GM04503 (cell line): Measurements from ENCODE around the gene GNAQ.

Source experiments
- DNase-seq: peaks from one replicate; pipeline ENCODE4 v3.0.0-alpha.2; 2012; ENCODE audit warnings: low read depth

Gene GNAQ

DNA sequence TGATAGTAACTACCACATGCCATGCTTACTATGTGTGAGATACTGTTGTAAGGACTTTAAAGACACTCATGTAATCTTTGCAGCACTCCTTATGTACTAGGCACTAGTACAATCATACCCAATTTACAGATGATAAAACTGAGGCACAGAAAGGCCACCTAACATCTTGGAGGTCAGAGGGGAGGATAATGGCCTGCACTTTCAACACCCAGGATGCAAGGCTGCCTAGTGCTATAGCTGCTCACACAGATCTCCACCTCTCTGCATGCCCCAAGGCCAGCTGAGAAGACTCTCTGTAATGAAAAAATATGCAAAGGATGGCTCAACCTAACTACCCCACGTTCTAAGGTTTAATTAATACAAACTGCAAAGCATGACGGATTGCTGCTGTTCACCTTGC lies 57.2 kb downstream of the GNAQ start:
- DNase-seq: no peak

DNA sequence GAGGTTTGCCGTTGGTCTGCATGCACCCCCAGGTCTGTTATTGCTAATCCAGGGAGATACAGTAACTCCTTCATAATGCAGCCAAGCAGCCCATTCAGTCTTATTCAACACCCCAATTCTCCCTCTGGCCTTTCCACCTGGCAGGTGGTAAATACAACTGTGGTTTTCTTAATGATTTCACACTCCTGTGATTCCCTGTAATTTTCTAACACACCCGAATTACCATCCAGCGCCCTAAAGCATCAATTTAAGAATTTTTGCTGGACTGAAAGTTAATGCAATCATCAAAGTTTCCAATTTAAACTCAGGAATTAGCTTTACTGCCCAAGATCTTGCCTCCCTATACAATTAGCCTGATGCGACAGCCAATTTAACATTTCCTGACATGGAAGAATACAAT lies 62.5 kb downstream of the GNAQ start:
- no peak for DNase-seq

DNA sequence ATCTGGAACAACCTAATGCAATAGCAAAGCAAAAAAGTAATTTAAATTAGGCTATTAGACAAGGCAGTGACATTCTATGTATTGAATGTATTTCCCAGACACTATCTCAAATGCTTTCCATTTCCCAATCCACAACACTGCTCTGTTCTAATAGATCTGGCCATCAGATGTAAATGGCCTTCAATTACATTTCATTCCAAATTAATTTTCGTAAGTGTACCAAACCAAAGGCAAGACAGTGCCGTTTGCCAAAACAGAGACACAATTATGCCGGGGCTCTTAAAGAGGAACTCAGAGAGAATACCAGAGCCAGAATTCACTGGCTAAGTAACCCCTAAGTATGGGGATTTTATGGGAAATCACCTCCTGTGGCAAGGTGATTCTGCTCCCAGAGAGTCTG lies 63.1 kb downstream of the GNAQ start:
- DNase-seq: no peak

DNA sequence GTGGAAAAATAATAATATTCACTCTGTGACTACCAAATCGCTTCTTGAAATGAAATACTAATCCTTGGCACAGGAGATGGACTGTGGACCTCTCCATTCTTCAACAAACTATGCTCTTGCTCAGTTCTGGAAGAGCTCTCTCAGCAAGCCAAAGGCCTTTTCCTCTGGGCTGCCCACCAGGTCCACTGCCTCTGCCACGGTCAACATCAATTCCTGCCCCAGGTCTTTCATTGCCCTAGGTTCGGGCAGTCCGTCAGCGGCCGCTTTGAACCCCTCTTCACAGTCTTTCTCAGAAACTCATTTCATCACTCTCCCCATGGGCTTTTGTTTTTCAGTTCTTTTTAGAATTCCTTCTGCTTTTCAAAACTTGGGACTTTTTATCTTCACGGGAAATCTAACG lies 64.9 kb downstream of the GNAQ start:
- no peak for DNase-seq

DNA sequence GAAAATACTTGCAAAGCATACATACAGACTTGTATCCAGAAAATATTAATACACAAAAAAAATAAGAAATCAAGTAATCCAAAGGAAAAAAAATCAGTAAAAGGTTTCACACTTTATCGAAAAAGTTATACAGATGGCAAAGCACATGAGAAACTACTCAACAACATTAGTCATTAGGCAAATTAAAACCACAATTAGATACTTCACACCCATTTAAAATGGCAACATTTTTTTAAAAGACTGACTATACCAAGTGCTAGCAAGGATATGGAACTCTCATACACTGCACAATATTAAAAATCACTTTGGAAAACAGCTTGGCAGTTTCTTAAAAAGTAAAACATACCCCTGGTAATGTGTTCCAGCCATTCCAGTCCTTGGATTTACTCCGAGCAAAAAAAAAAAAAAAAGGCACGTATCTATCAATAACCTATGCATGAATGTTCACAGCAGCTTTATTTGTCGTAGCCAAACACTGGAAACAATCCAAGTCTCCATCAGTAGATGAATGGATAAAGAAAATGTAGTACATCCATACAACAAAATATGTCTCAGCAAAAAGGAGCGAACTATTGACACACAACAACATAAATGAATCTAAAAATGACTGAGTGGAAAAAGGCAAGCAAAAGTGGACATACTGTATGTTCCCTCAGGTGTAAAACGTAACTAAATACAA lies 66.0 kb downstream of the GNAQ start:
- no peak for DNase-seq

DNA sequence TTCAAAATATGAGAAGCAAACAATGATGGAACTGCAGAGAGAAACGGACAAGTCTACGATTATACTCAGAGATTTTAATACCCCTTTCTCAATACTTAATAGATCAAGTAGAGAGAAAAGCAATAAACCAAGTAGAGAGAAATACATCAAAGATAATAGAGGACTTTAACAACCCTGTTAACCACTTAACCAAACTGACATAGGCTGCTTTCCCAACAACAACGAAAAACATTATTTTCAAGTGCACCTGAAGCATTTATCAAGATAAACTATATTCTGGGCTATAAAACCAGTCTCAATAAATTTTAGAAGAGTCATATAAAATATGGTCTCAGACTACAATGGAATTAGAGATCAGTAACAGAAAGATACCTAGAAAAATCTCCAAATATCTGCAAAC lies 67.4 kb downstream of the GNAQ start:
- DNase-seq: no peak

DNA sequence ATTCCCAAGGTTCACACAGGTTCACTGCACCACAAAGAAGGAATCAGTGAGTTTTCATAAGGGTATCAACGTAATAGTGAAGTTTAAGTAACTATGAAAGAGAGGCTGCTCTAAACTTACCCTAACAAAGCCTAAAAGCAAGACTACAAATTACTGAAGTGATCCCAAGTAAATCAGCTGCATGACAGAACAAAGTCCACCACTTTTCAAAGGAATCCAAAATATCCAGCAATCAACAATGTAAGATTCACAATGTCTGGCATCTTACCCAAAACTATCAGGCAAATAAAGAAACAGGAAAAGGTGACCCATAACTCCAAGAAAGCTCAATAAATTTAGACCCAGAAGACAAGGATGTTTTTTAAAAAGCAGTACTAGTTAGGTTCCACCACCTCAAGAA lies 70.1 kb downstream of the GNAQ start:
- DNase-seq: no peak

DNA sequence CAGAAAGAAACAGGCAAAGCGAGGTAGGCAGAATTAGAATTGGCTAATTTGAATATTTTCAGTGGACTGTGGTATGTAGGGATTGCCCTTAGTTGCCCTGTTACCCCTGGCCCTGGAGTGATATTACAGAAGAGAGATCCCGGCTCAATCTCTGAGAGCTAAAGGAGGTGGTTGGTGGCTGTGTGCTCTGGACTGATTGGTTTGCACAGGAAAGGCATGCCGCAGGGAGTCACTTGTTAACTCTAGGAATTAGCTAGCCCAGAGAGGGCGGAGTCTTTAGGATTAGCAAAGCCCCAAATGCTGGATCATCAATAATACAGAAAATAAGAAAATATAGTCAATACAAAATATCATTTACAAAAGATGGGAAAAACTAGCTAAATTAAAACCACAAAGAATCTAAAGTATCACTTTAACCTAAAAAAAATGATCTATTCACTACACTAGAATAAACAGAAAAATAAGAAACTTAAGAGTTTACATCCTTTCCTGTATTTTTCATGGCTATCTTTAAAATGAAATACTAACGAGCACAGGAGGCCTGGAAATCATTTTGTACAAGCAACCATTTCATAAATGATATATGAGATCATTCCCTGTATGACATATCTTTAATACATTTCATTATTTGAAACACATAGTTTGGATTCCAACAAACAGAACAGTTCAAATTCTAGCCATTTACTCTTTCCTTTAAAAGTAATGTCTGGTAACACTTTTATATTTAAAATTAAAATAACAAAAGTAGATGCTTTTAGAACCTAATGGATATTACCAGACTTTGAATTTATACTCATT lies 71.1 kb downstream of the GNAQ start:
- DNase-seq: no peak

DNA sequence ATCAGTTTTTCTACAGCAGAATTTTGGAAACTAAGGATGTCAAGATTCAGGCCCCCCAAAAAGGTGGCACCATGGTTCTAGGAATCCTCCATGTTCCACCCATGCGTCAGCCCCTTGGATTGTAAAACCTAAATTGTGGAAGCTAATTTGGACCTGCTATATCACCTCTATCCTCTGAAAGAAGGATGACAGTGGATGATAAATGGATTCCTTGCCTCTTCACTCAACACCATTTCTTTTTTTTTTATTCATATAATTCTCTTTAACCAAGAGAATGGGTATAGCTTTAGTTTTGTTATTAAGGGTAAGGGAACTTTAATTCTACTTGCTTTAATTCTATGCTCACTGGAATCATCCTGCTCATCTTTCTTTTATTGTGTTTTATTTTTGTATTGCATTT lies 71.8 kb downstream of the GNAQ start:
- DNase-seq: no peak

DNA sequence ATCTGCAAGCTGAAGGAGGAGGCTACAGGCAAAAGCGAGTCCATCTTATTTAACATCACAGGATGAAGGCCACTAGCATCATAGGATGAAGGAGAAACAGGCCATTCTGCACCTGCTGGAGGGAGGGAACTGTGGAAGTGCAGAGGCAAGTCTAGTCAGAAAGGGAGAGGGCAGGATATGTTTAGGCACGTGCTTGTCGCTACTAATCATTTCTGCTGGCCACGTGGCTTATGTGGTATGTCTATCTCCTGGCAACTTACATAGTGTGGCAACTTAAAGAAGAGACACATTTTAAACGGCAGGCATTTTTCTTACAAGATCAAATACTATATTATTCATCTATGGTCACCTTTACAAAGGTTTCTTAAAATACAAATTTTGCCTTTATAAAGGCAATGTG lies 74.0 kb downstream of the GNAQ start:
- no peak for DNase-seq

DNA sequence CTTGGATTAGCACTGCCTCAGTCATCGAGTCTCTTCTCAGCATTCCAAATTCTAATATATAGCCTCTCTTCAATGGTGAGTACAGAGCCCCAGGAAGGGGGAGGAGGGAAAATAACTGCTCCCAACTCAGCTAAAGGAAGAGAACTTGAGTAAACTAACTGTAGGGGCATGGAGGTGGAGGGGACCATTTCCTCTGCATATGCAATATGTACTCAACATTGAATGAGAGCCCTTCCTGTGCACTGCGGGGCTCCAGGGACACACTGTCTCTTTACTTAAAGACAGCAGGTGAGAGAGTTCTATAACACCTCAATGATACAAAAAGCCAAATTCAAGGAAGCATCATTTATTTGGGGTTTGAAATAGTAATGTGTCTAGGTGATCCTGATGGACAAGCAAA lies 75.1 kb downstream of the GNAQ start:
- no peak for DNase-seq

DNA sequence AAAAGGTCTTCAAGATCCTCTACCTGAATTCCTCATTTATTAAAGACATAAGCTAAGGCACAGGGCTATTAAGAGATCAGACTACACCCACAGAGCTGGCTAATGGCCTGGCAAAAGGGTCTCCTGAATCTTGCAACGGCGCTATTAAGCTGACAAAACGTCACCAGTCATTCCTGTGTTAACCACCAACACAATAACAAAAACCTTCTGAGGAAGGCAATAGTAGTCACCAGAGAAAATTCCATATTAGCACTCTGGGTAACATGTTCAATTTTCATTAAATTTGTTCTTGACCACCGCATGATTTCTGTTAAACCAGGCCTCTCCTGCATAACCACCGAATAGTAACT lies 77.0 kb downstream of the GNAQ start:
- DNase-seq: no peak

DNA sequence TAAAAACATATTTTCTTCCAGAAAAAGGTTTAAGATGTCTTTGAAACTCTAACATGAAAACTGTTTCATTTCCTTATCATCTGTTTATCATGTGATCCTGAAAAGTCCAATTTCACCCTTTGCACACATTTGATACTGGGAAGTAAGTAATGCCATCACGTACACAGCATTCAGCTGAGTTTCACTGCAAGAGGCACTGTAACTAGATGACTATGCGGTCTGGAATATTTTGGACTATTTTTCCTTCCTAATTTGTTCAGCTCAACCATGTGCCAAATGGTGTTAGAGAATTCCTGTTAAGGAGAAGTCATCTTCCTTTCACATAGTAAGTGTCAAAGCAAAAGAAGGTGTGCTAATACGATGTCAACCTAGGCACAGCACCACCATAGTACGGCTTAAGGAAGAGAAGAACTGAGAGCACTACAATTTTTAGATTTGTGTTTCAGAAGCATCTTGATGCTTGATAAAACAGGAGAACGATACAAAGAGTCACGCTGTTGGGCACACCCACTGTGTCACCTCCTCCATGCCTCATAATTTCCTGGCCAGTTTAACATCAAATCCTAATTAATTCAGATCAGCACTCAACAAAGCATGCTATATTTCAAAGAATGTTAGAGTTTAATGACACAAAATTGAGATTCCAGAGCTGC lies 77.5 kb downstream of the GNAQ start:
- no peak for DNase-seq

DNA sequence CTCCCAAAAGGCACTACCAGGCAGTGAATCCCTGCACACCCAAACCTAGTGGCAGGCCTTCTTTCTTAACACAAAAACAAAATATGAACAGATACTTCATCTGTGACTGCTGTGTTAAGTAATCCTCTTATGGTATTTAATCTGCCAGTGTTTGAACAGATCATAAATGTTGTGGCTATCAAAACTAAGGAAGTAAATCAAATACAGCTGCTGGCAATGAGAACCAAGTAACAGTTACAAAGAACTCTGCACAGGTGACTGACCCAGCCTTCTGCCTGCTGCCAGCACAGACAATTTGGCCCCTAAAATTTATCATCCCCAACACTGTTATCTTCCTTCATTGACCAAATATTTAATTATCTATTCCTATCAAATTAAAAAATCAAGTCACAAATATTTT lies 78.0 kb downstream of the GNAQ start:
- DNase-seq: no peak

DNA sequence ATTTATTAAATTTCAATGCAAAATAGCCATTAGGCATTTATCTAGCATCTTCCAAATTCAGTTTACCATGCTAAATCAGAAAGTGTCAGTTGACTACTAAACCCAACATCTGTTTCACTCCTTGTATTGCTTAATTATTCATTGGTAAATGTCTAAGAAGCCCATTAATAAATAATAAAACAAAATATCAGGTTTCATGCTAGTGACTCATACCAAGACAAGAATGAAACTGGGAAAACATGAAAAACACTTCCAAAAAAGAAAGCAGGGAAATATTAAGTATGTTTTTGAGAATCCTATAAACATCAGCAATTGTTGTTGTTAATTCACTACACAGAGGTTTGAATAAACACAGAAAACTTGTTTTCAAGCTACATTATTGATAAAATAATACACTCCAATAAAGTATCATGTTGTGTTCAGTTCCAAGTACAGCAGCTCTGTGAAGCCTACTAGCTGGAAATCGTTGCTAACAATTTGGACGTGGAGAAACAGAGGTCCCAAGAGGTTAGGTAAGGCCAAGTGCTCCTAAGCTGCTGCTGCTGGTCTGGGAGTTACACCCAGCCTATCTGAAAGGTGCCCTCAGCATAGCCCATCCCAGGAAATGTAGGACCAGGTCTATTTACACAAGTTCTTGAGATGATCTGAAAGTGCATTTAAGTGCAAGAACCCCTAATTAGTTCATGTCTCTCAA lies 78.8 kb downstream of the GNAQ start:
- no peak for DNase-seq

DNA sequence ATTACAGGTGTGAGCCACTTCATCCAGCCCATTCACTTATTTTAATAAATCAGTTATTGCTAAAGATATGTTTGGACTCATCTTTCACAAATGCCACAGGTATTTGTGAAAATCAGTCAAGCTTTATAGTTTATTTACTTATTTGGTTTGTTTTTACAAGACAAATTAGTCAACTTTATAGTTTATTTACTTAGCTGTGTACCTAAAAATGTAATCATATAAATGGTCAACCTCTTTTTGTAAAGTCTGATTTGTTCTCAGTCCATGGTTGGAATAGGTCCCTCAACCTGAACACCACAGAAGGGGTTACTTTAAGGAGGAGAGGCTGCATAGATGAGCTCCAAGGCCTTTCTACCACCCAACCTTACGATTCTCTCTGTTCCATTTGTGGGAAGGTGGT lies 80.2 kb downstream of the GNAQ start:
- DNase-seq: no peak

DNA sequence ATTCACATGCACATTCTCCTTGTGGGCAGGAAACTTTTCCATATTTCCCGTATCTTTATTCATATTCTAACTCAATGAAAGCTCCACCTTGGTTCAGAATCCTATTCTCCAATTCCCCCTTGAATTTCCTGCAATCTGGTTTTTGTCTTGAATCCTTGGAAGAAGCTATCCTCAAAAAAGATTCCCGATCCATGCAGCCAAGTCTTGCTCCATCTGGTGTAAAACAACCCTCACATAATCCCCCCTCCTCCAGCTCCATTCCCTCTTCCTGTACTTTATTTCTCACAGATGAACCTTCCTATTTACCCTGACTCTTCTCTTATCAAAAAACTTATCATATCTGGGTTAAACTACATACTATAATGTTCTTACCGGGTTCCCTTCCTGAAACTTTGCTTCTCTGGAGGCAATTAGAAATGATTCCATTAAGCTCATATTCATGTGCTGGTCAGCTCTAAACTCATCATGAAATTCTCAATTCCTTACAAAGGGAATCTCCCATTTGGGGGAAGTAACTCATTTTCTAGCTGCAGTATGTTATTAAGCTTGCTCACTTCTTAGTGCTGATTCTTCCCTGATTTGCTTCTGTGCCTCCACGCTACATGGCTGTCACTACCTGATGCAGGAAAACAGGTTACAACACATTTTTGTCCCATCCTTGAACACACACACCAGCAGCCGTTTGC lies 81.7 kb downstream of the GNAQ start:
- DNase-seq: no peak

DNA sequence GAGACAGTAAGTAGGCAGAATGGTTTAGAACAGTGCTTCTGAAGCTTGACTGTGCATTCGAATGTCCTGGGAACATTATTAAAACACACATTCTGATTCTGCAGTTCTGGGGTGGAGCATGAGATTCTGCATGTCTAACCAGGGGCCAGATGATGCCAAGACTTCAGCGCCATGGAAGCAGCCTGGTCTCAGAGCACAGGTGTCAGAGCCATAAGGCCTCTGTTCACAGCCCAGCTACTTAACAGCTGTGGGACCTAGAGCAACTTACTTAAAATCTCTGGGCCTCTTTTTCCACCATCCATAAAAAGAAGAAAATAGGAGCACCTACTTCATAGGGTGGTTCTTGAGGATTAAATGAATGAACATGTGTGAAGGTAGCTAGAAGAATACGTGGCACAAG lies 84.0 kb downstream of the GNAQ start:
- DNase-seq: no peak

DNA sequence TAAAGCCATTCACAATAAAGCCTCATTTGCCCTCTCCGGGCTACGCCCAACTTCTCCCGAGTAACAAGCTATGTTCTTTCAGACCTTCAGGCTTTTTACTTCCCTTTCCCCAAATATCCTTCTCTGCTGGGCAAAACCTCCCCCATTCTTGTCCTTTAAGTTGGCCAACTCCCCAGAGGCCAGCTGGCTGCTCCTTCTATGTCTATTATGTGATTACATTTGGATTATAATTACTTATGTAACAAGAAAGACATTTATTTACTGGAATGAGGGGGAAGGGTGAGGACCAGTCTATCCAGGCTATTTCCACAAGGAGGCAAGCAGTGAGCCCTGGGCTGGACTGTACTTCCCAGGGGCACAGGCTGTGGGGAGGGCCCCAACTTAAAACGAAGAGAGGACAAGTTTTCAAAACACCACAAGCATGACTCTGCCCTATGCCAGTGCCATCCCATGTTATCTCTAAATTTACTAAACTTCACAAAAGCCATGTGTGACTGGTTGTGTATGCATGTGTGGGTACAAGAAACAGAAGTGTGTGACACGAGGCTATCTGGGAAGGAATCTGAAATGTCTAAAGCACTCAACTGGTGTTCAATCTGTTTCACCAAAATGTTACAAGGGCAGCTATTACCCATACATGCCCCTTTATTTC lies 84.5 kb downstream of the GNAQ start:
- DNase-seq: no peak

DNA sequence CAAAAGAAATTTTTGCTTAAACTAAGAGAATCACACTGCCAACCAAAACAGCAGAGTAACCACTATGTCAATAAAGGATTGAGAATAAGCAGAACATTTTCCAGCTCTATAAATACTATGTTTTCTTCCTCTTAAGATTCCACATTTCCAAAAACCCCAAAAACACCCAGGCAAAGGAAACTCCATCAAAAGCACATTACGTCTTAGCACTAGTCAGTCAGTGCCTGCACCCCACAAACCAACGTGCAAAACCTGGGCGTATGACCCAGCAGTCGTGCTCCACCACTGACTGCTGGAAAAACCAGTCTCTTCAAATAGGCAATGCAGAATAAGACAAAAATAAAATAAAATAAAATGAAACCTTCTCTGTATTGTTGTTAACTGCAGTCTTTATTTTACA lies 85.3 kb downstream of the GNAQ start:
- DNase-seq: no peak

DNA sequence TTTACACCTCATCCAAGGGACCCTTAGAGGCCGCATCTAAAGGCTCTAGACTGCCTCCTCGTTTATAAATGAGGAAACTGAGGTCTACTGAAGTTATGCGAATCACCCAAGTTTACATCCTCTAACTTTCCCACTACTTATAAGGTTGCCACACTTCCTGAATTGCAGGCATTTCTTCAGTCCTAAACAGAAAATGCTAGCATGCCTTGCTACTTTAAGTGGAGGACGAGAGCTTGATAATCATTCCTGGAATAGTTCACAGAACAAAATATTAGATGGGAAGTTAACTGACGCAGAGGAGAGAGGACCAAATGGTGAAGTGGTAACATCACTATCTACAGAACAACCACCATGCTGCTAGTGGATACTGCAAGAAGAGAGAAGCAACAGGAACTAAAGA lies 85.8 kb downstream of the GNAQ start:
- DNase-seq: no peak
